ENCODE data around the gene ANKRD55.

- no peak for TF ChIP-seq CTCF (conservative IDR thresholded peaks at IDR 0.05; ENCODE audit: low read length)
- no peak for TF ChIP-seq EZH2phosphoT487 (IDR thresholded peaks at IDR 0.05; ENCODE audit: borderline replicate concordance, low read depth, low read length)
These were observed 152.6 kb downstream of the ANKRD55 start for GRCh38 chr5:56080375-56081052.
